Activated CD4-positive, CD25-positive, alpha-beta regulatory T cell (primary cell): Measurements from ENCODE around the gene KCTD19.

ENCODE experiments used
- DNase-seq, 4 experiments: peaks; one replicate each; lab custom pipeline; 2025; lab: John Stamatoyannopoulos, UW

Gene KCTD19

GRCh38 chr16:67258161-67258835, 68.2 kb downstream of the KCTD19 start:
- no peak for DNase-seq

DNA sequence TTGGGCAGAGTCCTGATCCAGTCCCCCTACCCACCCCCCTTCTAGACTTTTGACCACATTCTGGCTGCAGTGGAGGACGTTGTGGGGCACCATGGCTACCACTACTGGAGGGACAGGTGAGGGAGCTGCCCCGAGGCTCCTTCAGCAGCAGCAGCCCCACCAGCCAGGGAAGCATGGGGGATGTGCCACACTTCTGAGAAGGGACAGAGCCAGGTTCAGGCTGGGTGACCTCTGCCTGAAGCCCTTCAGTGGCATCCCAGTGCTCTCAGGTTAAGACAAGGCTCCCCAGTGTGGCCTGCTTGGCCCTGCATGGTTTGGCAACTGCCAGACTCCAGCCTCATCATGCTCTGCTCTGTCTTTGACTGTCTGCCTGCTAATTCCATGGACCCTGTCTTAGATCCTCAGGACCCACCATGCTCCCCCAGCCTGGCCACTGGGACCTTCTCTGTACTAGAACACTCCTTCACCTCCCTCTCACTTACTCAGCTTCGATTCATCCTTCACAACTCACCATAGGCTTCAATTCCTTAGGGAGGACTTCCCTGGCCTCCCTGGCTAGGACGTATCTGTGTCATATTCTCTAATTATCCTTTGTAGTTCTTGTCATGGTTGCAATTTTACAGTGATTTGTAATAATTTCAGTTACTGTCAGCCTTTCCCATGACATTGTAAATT, 68.9 kb downstream of the KCTD19 start:
- DNase-seq, result no peak

DNA sequence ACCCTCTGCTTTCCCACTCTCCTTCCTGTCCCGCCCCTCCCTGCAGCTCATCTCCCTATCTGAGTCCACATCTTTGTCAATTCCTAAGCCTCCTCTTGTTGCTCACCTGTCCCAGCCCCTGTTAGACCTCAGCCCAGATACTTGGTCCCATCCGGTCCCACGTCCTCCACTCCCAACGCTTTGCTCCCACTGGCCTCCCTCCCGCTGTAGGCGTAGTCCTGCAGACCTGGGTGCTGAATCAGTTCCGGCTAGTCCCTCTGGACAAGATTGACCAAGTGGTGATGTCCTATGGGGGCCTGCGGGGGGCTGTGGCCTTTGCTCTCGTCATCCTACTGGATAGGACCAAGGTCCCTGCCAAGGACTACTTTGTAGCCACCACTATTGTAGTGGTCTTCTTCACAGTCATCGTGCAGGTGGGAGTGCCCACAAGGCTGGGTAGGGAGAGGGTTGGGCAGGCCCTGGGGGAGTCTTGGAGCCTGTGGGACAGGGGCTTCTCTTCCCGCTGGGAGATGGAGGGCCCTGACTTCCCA, 69.8 kb downstream of the KCTD19 start:
- DNase-seq, result no peak

GRCh38 chr16:67255553-67256221, 70.9 kb downstream of the KCTD19 start:
- no peak for DNase-seq

- DNase-seq, result no peak
Observed at GRCh38 chr16:67254801-67255552, 71.6 kb downstream of the KCTD19 start.

- no peak for DNase-seq
Observed at GRCh38 chr16:67252609-67253497, 73.7 kb downstream of the KCTD19 start.

- DNase-seq, result no peak
Observed at GRCh38 chr16:67250045-67250327, 76.6 kb downstream of the KCTD19 start.

DNA sequence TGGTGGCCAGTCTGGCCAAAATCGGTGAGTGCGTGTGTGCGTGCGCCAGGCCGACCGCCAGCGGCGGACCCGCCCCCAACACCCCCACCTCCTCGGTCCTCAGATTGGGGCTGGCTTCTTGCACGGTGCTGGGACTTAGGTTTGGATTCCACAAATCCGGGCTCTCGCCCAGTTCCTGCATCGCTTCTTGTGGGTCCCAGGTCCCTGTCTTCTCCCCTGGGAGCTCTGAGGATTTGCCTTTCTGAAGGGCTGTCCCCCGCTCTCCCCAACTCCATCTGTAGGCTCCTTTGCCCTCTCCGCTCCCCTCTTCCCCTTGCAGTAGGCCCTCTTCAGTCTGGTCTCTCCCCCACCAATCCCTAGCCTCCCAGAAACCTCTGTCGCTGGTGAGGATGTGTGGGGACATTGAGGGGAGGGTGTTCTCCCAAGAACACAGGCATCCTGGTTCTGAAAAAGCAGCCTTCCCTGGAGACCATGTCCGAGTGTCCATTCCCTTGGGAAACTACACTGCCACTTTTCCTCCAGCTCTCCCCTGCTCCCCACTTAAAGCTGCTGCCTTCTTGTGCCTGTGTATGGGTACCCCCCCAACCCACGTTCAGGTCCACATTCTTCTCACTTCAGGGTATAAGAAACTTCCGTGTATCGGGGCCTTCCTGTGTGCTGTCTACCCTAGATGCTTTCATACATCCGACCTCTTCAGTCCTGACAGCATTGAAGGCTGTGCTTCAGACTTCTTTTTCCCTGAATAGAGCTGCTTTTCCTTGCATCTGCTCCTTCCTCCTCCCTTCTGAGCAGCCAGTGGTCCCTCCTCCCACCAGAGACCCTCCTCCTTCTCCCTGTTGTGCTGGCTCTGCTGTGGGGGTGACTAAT, 77.1 kb downstream of the KCTD19 start:
- no peak for DNase-seq

- no peak for DNase-seq
Observed at GRCh38 chr16:67248401-67249177, 78.0 kb downstream of the KCTD19 start, which contains the start of gene SLC9A5. TSS of gene SLC9A5 (plus strand) at chr16:67248979. CDS start at chr16:67249015, 36 bp downstream.

DNA sequence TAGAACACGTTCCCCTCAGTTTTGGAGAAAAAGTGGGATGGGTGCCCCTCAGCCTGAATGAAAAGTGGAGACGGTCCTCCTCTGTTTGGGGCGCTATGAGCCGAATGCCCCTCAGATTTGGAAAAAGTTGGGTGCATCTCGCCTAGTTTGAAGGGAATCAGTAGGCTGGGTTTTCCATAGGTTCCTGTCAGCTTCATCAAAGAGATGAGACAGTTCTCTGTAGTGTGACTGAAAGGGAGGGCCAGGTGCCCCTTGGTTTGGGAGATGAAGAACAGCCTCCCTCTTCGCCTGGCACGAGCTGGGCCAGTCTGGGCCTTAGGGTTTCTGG, 78.5 kb downstream of the KCTD19 start:
- no peak for DNase-seq

DNA sequence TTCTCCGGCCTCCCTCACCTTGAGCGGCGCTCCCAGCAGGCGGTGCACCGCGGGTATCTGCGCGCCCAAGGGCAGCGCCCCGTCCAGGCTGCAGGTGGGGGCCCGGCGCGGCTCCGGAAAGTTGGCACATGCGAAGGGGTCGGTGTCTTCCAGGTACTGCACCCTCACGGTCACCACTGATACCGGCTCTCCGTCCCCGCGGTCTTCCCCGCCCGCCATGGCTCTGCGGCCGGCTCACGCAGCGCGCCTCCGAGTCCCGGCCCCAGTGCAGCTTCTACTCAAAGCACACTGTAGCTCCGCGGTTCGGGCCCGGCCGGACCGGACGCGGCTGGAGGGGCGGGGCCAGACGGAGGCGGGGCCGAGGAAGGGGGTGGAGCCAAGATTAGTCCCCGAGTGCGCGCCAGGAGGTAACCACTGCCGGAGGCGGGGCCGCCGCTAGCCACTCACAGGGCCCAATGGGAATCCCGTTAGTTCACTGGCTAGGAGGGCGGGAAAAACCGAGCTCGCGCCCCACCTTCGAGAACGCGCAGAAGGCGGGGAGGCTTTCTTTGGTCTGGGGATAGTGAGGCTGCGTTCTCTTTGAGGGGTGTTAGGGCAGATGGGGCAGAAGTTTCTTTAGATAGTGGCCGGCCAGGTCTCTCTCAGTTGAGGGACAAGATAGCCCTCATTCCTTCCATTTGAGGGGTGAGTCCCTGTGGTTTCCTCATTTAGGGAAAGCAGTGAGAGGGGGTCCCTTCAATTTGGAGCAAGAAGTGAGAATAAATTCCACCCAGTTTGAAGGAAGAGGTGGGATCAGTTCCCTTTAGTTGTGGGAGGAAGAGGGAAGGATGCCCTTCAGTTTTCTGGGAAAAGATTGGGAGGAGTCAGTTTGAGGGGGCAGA, 79.1 kb downstream of the KCTD19 start, which contains the start of gene FHOD1:
TSS of gene FHOD1 (minus strand) at position 290 of the 881 bp plus-strand sequence. CDS start at position 219, 71 bp downstream.
- DNase-seq, result peak; percentile 86 to 98 (median 94)

DNA sequence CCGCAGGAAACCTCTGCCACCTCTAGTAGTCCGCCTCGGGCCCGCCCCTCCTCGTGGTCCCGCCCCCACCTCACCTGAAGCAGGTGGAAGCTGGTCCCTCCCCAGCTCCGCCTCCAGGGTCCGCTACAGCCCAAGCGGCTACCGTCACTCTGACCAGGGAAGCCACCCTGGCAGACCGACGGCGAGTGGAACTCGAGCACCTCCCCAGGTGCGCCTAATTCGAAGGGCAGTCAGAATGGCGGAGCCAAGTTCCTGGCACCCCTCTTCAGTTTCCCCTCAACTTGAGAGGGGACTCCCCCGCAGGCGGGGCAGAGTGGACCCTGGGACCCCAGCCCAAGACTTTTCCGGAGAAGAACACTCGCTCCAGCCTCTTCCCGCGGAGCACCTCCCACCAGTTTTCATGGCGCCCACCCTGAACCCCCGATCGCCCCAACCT, 79.8 kb downstream of the KCTD19 start:
- peak in 1 of 4 experiments; percentile 33 for DNase-seq

- DNase-seq, result peak in 3 of 4 experiments; percentile 23 to 38 (median 27)
Observed at GRCh38 chr16:67246081-67246755, 80.3 kb downstream of the KCTD19 start.

GRCh38 chr16:67245674-67246080, 80.9 kb downstream of the KCTD19 start:
- no peak for DNase-seq

GRCh38 chr16:67245186-67245585, 81.4 kb downstream of the KCTD19 start:
- no peak for DNase-seq

DNA sequence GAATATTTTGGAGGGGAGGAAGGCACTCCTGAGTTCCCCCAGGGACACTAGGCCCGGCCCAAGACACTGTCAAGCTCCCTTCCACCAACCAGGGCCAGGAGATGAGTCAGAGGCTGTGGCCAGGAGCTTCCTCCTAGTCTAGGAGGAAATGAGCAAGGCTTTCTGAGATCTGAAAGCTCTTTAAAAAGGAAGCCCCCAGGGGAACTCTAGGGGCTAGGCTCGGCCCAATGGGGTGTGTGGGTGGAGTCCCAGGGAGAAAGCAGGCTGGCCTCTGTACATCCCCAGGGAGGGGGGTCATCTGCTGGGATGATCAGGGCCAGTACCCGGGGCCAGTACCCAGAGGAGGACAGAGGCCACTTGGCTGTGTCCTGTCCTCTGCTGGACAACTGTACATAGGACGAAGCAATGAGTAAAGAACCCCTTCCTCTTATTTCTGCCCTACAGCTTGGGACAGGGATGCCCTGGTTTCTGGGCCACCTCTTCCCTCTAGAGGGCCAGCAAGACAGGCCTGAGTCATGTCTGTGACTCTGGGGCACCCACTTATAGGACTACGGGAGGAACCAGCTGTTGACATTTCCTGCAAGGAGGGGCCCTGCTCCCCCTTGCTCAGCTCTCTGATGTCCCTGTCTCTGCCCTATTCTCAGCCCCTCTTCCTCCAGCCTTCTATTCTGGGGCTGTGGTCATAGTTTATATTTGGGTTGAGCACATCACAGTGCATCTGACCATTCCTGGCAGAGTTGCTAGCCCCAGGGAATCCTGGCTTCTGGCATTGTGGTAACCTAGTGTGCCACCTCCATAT, 82.0 kb downstream of the KCTD19 start:
- DNase-seq, result peak; percentile 37 to 45 (median 42)

- no peak for DNase-seq
Observed at GRCh38 chr16:67243481-67243880, 83.1 kb downstream of the KCTD19 start.
